ENCODE data around the gene MIB2.
"Not testable (repeated sequence)": the region's sequence is repeated elsewhere in the genome, so short reads cannot be mapped to it uniquely, and the experiment has no call there.

DNA sequence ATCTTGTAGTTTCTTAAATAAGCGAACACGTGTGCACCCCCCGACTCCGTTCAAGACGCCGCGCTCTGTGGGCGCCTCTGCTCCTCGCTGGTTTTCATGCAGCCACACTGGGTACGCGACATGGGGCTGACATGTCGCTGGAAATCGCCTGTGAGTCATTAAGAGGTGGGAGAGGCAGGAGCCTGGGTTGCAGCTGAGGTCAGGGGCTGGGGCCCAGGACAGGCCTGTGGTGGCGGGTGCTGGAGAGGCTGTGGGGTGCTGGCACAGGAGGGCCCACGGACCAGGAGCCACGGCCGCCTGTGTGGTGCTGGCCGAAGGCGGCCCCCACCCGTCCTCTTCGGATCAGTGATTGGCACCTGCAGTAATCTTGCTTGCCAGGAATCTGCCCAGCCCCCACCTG lies 59.5 kb downstream of the MIB2 start:
- not testable (repeated sequence) for TF ChIP-seq POLR2A (IDR thresholded peaks at IDR 0.05; ENCODE audit: low read depth); EP300 (IDR thresholded peaks at IDR 0.05); POLR2AphosphoS5 (IDR thresholded peaks at IDR 0.05)
- TF ChIP-seq, protein P1, sequence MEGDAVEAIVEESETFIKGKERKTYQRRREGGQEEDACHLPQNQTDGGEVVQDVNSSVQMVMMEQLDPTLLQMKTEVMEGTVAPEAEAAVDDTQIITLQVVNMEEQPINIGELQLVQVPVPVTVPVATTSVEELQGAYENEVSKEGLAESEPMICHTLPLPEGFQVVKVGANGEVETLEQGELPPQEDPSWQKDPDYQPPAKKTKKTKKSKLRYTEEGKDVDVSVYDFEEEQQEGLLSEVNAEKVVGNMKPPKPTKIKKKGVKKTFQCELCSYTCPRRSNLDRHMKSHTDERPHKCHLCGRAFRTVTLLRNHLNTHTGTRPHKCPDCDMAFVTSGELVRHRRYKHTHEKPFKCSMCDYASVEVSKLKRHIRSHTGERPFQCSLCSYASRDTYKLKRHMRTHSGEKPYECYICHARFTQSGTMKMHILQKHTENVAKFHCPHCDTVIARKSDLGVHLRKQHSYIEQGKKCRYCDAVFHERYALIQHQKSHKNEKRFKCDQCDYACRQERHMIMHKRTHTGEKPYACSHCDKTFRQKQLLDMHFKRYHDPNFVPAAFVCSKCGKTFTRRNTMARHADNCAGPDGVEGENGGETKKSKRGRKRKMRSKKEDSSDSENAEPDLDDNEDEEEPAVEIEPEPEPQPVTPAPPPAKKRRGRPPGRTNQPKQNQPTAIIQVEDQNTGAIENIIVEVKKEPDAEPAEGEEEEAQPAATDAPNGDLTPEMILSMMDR (IDR thresholded peaks at IDR 0.05): not testable (repeated sequence)
